HG02678 (cell line): Measurements from ENCODE around the gene PLPP3.
A peak's percentile ranks its signal among the peaks of the same experiment; 100 is the strongest.

Experiments
- ATAC-seq: cut with Tn5 transposase; IDR thresholded peaks from one replicate; pipeline ENCODE4 v1.9.1; 2021; ENCODE audit warnings: mild to moderate bottlenecking, moderate library complexity; ENCODE audit not compliant: unreplicated experiment

PLPP3 gene

GRCh38 chr1:56526571-56527174 is 52.7 kb downstream of the PLPP3 start:
- peak; percentile 66 for ATAC-seq

DNA sequence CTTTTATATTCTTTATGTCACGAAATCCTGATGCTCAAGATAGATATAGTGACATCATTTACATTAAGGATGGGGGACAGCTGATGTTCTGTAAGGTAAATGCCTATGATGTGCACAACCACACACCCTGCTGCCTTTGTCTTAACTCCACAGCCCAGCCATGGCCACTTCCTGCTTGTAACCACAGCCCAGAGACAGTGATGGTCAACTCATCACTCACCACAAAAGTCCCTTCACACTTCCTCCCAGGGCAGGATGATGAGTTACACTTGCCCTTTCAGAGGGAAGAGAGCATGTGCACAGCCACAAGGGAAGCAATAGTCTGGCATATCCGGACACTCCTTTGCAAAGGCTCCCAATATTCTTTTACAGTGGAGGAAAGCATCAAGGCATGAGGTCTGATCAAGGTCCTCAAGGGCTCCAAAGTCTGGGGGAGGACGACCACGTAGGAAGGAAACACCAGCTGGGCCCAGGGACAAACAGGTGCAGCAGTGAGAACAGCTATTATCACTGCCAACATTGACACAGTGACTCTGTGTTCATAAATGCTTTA is 53.8 kb downstream of the PLPP3 start:
- peak; percentile 86 for ATAC-seq

DNA sequence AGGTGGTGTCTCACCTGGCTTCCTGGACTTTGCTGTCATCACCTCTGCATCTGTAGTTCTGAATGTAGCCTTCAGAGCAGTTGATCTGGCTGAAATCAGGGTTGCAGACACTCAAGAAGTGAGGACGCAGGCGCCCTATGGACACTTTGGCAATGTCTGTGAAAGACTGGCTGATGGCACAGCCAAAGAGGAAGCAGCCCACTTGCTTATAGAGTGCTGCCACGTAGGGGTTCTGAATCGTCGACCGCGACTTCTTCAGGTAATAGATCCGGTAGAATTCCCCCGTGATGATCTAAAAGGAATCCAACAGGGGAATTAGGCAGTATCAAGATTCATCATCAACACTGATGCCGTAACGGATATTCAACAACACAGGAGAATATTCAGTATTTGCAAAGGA is 55.1 kb downstream of the PLPP3 start:
- ATAC-seq = no peak

DNA sequence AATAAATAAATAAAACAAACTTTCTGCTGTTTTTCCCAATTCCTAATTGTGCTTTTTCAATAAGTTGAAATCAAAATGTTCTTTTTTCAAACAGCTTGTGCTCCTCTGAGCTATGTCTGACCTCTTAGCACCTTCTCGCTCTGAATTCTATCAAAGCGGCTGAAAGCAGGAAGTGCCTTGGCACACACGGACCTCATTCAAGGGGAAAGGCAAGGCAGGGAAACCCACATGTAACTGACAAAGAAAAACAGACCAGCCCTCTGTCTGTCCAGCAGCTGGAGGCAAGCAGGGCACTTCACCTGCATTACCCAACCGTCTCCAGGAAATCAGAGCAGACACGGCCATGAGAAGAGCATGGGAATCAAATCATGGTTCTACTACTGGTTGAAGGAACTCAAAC is 56.7 kb downstream of the PLPP3 start:
- ATAC-seq = no peak

- no peak for ATAC-seq
These were observed 59.3 kb downstream of the PLPP3 start for GRCh38 chr1:56520016-56520601.

GRCh38 chr1:56517404-56518130 is 61.8 kb downstream of the PLPP3 start:
- ATAC-seq = no peak

- peak; percentile 91 for ATAC-seq
These were observed 62.7 kb downstream of the PLPP3 start for GRCh38 chr1:56516539-56517252.

DNA sequence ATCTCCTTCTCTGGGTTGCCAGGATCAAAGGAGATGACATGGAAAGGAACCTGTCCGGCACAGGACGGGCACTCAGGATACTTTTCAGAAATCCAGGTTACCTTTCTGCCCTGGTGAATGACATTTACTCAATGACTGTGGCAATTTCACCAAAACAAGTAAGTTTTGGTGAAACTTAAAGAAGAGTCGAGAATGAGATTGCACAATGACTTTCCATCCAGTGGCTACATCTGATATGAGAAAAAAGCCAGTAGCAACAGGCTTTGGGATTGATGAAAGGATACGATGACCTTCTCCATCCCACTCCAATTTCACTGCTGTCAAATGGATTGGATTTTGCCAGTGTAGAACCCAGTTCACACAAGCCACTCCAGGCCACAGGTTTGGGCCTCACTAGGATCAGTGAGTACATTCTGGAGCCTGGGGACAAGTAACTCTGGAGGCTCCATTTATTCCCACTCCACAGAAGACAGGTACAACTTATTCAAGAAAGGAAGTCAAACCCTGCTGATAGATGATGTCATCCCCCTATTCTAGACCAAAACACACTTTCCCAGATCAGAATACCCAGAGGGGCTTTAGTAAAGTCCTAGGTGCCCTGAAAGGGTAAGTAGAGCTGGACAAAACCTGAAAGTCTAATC is 63.3 kb downstream of the PLPP3 start:
- no peak for ATAC-seq

DNA sequence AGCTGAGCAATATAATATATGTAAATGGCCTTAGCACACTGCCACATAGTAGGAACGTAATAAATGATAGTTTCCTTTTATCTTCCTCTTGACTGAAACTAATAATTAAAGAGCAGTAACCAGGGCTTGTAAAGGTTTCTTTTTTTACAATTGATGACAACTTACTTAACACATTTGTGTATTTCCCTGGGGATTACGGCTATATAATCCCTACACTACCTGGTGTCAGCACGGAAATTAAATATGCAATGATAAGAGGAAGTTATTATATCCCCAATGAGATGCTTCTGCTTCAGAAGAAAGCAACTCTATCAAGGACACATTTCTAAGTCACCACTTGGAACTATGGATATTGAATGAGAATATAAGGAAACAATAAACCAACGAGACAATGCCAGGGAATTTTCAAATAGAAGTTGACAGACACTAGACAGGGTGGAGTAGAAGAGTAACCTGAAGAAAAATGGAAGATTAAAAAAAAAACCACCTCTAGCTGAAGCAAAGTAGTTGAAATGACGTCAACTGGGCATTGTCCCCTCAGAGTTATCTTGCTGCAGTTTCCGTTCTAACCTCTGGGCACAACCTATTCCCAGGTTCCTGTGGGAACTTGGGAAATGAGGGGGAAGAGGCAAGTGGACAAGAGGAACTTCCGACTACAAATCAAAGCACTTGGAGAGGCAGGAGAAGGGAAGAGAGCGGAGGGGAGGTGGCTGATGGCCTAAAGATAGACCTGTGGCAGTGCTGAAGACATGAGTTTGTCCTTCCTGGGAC is 66.5 kb downstream of the PLPP3 start:
- ATAC-seq = no peak

DNA sequence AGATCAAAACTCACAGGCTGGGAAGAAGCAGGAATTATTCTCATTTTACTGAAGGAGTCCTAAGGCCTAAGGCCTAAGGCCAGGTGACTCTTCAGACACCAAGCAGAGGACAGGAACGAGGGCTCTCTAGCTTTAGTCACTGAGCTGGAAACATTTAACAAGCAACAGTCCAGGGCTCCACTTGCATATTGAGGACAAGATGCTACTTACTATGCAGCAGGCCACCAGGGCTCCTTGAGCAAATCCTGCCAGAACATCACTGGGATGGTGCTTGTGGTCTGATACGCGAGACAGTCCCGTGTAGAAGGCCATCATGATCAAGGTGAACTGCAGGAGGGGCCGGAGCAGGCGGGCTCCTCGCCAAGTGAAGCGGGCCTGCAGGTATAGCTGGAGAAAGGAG is 67.6 kb downstream of the PLPP3 start:
- ATAC-seq = no peak

GRCh38 chr1:56511364-56511763 is 68.0 kb downstream of the PLPP3 start:
- no peak for ATAC-seq

DNA sequence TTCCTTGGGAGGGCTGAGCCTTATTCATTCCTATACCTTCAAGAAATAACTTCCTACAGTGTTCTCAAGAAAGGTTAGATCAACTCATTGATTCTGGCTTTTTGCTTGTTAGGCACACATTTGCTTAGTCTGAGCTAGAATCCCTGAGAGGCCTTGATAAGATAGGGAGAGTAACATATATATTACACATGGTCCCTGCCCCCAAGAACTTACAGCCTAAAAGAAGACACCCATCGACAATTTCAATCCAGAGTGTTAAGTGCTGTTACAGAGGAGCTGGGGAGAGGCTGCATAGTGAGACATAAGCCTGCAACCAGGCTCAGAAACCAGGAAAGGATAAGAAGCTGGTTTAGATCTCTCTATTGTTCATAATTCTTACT is 68.7 kb downstream of the PLPP3 start:
- ATAC-seq = no peak

DNA sequence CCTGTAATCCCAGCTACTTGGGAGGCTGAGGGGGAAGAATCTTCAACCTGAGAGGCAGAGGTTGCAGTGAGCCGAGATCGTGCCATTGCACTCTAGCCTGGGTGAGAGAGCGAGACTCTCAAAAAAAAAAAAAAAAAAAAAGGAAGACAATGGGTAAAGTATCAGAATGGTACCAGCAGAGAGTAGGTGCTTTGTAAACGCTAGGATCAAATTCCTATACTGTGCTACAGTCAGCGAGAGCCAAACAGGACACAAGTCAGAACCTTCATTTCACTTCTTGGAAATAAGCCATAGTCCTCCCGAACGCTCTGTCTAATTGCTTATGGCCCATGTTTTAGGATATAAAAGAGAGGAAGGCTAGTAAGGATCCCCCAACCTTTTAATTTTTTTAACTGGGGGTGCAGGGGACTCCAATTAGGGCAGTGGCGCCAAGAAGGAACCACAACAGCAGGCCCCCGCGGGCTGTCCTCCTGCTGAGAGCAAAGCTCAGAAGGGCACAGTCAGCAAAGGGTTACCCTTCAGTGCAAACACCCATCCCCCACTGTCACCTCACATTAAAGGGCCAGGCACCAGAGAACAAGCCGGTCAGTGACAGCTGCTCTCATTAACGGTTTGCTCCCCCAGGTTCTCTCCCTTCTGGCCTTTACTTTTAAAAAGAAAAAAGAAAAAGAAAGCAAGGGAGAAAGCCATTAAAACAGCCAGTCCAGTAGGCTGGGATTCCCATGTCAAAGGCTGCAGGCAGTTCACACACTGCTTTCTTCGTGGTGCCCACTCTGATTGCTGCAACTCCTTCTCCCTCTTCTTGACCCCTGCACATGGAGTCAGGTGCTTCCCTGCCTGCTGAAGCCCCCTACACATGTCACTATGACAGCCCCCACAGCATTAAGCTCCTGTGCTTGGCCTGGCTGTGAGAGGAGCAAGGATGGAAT is 69.4 kb downstream of the PLPP3 start:
- no peak for ATAC-seq

DNA sequence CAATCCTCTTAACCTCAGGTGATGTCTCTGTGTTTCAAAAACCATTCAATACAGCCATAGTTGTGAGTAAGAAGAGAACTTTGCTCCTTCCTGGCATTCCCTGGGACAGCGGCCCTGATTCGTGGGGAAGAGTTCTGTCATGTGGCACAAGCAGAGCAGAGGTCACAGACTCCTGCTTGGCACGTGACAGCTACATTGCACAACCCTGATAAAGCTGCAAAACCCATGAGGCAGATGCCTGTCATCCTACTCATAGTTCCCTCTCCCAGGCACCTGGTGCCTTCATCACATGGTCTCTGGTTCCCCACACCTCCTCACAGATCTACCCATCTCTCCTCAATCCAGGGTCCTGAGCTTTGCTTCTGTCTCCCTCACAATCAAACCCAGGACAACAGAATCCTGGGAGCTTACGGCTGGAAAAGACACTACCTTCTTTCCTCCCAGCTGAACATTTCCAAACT is 70.8 kb downstream of the PLPP3 start:
- ATAC-seq = no peak

- no peak for ATAC-seq
These were observed 71.3 kb downstream of the PLPP3 start for GRCh38 chr1:56507925-56508522.

- ATAC-seq = no peak
These were observed 72.3 kb downstream of the PLPP3 start for GRCh38 chr1:56506951-56507491.

DNA sequence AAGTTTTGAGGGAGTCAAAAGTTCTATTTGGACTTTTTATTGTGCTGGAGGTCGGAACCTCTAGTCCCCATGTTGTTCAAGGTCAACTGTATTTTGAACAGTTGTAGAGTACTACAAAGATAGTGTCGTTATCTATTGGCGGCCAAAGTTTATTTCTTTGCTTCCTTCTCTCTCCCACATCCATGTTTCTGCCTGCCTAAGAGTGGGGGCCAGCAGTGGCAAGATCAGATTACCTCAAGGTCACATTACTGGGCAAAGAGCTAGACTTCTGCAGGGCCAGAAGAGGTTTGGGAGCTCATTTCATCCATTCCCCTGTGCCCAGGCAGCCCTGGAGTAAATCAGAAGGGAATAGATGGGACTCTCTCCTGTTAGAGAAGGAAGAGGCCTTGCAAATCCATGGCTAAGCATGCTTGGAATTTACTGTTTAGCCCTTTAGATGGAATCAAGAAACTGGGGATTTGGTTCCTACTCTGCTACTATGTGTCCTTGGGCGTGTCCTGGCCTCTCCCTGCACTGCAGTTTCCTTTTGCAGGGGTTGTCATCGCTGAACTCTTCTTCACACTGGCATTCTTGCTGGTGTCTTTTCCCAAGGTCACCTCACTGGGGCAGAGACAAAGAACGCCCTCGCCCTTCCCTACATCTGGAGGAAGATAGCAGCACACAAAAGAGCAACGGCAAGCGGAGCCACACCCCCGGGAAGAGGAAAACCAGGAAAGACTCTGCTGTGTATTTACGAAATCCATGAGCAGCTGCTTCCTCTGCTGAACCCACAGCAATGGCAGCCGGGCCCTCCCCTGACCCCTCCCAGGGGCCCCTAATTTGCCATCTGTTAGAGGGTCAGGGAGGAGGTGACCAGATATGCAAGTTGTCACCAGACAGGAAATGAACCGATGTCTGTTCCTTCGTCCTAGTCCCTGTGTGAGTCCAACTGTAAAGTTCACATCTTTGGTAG is 73.3 kb downstream of the PLPP3 start:
- no peak for ATAC-seq
